Globus pallidus (tissue), 1 donor: ENCODE data around the gene RNLS.
A peak's percentile ranks its signal among the peaks of the same experiment; 100 is the strongest.

Experiments used
- DNase-seq: peaks from one replicate; pipeline ENCODE4 v3.0.0-alpha.2; 2015; ENCODE audit warnings: low spot score

The RNLS gene

DNA sequence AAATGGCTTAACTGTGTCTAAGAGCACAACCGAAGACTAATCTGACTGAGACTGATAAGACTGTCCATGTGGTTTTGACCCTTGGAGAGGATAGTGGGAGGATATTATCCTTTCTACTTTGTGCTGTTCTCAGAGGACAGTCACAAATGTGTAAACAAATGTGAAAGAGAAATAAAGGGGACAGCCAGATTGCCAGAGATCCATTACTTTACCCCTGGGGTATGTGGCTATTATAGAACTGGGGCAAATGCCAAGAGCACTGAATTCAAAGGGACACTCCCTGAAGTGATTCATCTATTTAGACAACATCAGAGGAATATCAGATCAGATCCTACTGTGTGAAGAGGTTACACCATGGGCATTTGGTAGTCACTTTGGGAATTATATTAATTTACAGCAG, 154.7 kb downstream of the RNLS start:
- DNase-seq = no peak

DNA sequence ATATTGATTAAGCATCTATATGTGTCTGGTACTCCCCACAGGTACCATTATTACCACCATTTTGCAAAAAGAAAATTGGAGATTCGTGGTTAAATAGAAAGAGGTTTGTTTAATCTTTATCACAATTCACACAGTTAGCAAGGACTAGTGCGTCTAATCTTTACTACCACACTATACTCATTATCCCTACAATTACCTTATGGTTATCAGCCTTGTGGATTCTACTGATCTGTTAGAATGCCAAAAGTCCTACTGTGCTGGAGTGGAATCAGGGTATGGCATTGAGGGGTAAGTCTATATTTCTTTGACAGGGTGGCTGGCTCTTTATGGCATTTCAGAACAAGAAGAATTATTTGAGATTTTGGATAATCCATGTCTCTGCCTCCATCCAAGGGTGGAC, 156.1 kb downstream of the RNLS start:
- no peak for DNase-seq

- no peak for DNase-seq
Measured at GRCh38 chr10:88424881-88425280, 158.2 kb downstream of the RNLS start.

- no peak for DNase-seq
Measured at GRCh38 chr10:88423732-88424131, 159.4 kb downstream of the RNLS start.

GRCh38 chr10:88421590-88421989, 161.5 kb downstream of the RNLS start:
- DNase-seq = no peak

- DNase-seq = no peak
Measured at GRCh38 chr10:88418871-88419270, 164.2 kb downstream of the RNLS start.

DNA sequence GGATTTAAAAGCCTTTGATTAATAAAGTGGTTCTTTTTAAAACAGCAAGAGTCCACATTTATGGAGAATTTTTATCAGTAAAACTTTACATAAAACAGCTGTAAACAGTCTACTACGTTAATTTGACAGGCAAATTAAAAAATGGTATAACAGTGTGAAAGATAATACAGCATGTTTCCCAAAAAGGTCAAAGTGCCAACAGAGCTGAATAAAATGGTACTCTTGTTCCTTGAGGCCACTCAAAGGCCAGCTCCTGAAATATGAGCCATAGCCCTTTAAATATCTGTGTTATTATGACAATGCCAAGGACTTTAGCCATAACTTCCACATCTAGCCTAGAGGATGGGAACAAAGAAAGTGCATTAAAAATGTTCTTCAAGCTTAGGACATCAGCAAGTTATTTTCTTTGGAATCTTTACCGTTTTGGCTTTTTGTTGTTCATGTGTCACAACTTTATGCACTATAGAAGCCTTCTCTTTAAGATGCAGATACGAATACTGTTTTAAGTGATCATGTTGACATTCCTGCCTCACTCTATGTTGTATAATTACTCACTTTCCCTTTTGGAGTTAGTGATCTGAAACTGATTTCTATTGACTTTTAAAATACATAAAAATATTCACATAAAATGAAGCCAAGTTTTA, 165.6 kb downstream of the RNLS start:
- no peak for DNase-seq

DNA sequence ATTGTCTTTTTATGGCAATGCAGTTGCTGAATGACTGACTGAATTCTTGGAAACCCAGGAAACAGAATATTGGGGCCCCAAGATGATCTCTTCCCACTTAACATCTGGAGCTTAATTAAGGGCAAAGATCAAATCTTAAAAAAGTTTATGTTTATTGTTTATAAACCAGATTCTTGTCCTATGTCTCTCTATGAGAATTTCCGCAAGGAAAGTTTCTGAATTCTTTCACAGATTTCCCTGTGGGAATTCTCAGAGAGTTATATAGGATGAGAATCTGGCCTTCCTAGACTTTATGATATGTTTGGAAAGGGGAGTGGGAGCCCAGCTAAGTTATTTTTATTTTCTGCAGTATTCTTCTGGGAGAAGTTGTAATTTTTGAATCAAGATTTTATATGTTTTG, 166.3 kb downstream of the RNLS start:
- DNase-seq = no peak

DNA sequence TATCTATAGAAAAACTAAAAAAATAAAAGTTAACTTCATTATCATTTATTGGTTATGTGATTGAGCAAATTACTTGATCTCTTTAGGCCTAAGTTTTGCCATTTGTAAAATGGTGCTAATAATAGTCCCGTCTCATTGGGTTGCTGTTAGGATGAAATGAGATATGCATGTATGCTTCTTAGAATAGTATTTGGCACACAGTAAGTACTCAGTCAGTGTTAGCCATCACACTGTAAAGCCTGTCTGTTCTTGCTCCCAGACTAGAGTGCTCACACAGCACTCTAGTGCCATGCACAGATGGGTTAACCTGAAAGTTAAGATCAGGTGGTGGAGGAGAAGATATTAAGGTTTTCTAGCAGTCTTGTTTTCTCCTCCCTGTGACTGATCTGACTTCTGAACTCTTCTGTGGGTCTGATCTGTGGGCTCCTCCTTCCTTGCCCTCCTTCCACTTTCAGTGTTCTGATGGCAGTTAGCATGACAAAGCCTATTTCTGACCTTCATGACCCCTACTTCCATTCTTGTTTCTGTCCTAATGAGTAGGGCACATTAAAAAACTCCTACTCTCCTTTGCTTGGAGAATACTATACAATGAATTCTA, 167.5 kb downstream of the RNLS start:
- no peak for DNase-seq

GRCh38 chr10:88413412-88413811, 169.7 kb downstream of the RNLS start:
- no peak for DNase-seq

GRCh38 chr10:88411772-88412349, 171.3 kb downstream of the RNLS start:
- no peak for DNase-seq

- no peak for DNase-seq
Measured at GRCh38 chr10:88409824-88410223, 173.3 kb downstream of the RNLS start.

DNA sequence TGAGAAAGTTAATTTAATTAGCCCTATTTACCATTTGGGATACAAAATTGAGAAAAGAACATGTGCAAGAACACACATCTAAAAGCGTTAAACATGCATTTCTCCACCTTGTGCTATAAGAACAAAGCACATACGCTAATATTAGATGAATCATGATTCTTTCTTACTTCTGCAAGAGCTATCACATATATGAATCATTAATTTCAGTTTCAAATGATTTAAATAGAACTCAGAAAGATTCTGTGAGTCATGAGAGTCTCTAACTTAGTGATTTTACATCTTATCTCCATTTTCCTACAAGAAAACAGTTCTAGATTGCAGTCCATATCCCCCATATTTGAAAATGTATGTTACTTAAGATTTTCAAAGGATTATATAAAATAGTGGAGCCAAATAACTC, 173.9 kb downstream of the RNLS start:
- no peak for DNase-seq

- DNase-seq = no peak
Measured at GRCh38 chr10:88408096-88408495, 175.0 kb downstream of the RNLS start.

- DNase-seq = no peak
Measured at GRCh38 chr10:88404133-88404532, 179.0 kb downstream of the RNLS start.

DNA sequence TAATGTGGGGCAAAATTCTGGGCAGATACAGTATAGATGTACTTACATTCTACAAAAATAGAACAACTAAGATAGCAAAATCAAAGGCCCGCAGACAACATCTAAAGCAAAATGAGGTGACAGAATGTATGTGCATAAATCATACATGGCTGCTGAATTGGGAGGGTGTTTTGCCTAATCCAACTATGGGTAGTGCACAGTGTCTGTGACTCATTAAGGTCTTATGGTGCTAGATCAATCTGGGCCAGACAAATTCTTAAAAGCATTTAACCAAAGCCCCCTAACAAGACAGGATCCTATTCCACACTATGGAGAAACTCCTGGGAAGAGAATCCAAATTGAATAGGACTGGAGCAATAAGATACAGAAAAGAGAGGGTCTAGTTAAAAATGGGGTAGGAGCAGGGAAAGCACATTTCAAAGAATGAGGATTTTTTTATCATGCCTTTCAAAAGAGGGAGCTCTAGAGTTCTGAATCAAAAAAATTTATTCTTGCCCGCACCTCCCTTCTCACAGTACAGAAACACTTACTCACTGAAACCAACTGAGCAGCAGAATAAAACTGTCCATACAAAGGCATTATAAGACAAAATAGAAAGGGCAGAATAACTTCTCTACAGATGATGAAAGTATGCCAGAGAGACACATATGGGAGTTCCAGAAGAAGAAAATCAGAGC, 181.3 kb downstream of the RNLS start:
- no peak for DNase-seq

- DNase-seq = no peak
Measured at GRCh38 chr10:88399240-88399639, 183.9 kb downstream of the RNLS start.

DNA sequence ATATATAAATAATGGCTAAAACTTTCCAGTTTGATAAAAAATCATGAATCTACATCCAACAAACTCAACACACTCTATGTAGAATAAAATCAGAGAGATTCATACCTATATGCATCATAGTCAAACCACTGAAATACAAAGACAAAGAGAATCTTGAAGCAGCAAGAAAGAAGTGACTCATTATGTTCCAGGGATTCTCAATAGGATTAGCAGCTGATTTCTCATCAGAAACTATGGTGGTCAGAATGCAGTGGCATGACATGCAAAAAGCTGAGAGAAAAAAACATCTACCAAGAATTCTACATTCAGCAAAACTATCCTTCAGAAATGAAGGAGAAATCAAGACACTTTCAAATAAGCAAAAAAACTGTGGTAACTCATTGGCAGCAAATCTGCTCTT, 187.4 kb downstream of the RNLS start:
- no peak for DNase-seq

GRCh38 chr10:88392222-88392621, 190.9 kb downstream of the RNLS start:
- no peak for DNase-seq

DNA sequence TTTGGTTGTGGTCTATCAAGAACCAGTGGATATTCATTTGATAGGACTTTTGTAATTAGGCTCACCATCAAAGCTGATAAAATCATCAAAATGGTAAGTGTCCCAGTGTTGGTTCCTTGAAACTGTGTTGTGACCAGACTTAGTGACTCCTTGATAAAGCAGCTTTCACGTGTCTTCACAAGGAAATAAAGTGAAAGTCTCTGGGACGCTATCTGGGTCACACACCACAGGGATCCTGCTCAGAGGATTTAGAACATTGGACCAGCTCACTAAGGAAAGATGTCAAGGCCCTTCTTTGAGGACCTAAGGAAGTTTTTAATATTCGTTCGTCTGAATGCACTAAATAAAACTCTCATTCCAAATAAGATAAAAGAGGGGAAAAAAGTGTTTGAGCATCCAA, 193.1 kb downstream of the RNLS start:
- no peak for DNase-seq

- peak; percentile 47 for DNase-seq
Measured at GRCh38 chr10:88389456-88389855, 193.7 kb downstream of the RNLS start.

- DNase-seq = no peak
Measured at GRCh38 chr10:88388324-88388723, 194.8 kb downstream of the RNLS start.
